Lower leg skin (tissue), 4 donors: ENCODE measurements around the gene PDE9A. TPM values are rescaled to one million over a fixed set of nuclear protein-coding genes. Genes with fewer than 3 reads are reported as not detected.

Experiments
- DNase-seq, 2 donors: peaks; one replicate each; pipeline ENCODE4 v3.0.0-alpha.2; 2019; ENCODE audit warnings: low spot score in 2 of 2
- H3K4me3 ChIP-seq: fragments of 200-600 bp; sonication (generic); 2 replicates; pipeline ENCODE4 v1.5.1; 2017; ENCODE audit warnings: mild to moderate bottlenecking, low read depth; ENCODE audit not compliant: poor library complexity, severe bottlenecking
- POLR2A ChIP-seq, 2 donors: fragments of 450-650 bp; IDR thresholded peaks; one replicate each; pipeline ENCODE4 v1.6.1; 2016 to 2017; ENCODE audit warnings: antibody characterized with exemption in 2 of 2, mild to moderate bottlenecking in 1 of 2, moderate library complexity in 1 of 2
- WGBS, 2 donors: methylation state at CpG; one replicate each; pipeline ENCODE4 v1.1.5; 2018; 5-methylcytosine and 5-hydroxymethylcytosine counted together
- intact Hi-C: fragments of 100-400 bp; cut with DNase I; formaldehyde crosslinking; loops from one replicate; pipeline ENCODE4 v1.15.0; 2023; ENCODE audit warnings: low total_unique reads
- total RNA-seq, 4 donors: library from RNA; depleted of rRNA; stranded (reverse); fragments of >200 nt; gene quantifications; one replicate each; pipeline ENCODE4 v1.1.0, GENCODE V29; 2016
- TF ChIP-seq, protein P1 (sequence below), 3 donors: fragments of 450-650 bp; IDR thresholded peaks; one replicate each; pipeline ENCODE4 v1.5.1; 2016; ENCODE audit warnings: antibody characterized with exemption in 3 of 3, mild to moderate bottlenecking in 3 of 3, moderate library complexity in 2 of 3

The PDE9A gene
- total RNA-seq, 4 donors from 2014 or later = 2.1 to 16.3 (median 9.0) TPM

DNA sequence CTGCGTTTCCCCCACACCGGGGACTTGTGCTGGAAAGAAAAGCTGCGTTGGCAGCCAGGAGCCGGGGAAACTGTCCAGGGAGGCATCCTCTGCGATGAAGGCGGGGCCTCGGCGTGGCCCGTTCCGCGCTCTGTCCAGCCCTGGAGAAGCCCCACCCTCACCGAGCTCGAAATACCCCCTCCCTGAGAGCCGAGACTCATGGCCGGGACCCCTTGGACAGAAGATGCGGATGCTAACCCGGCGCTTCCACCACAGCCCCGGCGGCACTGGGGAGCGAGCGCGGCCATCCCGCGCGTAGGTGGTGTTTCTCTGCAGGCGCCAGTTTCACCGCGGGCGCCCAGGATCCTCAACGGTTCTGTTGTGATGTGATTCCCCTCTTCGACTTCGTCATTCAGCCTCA, 31.6 kb downstream of the PDE9A start:
- no peak overlapping the region for H3K4me3 ChIP-seq
- intact Hi-C loops = no loop called here
- WGBS, 2 donors = 70 to 82% methylated on average over 33 of the region's 33 CpGs
- no peak for DNase-seq
- TF ChIP-seq, protein P1, sequence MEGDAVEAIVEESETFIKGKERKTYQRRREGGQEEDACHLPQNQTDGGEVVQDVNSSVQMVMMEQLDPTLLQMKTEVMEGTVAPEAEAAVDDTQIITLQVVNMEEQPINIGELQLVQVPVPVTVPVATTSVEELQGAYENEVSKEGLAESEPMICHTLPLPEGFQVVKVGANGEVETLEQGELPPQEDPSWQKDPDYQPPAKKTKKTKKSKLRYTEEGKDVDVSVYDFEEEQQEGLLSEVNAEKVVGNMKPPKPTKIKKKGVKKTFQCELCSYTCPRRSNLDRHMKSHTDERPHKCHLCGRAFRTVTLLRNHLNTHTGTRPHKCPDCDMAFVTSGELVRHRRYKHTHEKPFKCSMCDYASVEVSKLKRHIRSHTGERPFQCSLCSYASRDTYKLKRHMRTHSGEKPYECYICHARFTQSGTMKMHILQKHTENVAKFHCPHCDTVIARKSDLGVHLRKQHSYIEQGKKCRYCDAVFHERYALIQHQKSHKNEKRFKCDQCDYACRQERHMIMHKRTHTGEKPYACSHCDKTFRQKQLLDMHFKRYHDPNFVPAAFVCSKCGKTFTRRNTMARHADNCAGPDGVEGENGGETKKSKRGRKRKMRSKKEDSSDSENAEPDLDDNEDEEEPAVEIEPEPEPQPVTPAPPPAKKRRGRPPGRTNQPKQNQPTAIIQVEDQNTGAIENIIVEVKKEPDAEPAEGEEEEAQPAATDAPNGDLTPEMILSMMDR (IDR thresholded peaks at IDR 0.05) = no peak
- TF ChIP-seq POLR2A (IDR thresholded peaks at IDR 0.05) = no peak

DNA sequence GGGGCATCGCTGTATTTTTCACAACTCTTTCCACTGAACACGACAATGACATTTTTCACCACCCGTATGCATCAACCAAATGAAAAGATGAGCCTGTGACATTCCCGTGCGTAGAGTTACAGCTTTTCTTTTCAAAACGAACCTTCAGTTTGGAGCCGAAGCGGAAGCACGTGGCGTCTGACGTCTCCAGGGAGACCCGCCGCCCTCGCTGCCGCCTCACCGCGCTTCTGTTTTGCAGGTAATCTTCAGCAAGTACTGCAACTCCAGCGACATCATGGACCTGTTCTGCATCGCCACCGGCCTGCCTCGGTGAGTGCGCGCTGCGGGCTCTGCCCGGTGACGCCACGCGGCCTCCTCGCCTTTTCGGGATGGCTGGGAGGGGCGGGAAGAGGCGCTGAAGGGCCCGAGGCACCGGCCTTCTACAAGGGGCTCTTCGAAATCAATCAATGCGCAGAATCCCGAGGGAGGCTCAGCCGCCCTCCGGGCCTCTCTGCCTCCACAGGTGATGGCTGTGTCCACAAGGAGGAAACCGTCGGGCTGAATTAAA, 32.6 kb downstream of the PDE9A start:
- DNase-seq = no peak
- H3K4me3 ChIP-seq = no peak overlapping the region
- TF ChIP-seq POLR2A (IDR thresholded peaks at IDR 0.05) = no peak
- TF ChIP-seq, protein P1 (IDR thresholded peaks at IDR 0.05) = no peak
- 96% methylated on average over 41 of the region's 41 CpGs for WGBS, 2 donors
- intact Hi-C loops = no loop called here

DNA sequence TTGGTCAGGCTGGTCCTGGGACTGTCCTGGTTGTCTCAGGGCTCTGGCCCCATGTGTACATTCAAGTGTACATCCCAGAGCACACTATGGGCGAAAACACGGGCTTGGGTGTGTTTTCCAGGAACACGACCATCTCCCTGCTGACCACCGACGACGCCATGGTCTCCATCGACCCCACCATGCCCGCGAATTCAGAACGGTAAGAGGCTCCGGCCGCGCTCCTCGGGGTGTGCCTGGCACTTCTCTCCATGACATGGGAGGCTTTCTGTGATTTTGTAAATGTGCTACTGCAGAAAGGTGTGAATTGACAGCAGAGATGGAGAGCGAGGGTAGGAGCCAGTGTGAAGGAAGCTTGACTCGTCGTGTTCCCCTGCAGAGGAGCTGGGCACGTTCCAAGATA, 34.4 kb downstream of the PDE9A start:
- no peak overlapping the region for H3K4me3 ChIP-seq
- WGBS, 2 donors = 89% methylated on average over 18 of the region's 18 CpGs
- DNase-seq = no peak
- intact Hi-C loops = no loop called here
- no peak for TF ChIP-seq POLR2A (IDR thresholded peaks at IDR 0.05)
- TF ChIP-seq, protein P1 (IDR thresholded peaks at IDR 0.05) = no peak

DNA sequence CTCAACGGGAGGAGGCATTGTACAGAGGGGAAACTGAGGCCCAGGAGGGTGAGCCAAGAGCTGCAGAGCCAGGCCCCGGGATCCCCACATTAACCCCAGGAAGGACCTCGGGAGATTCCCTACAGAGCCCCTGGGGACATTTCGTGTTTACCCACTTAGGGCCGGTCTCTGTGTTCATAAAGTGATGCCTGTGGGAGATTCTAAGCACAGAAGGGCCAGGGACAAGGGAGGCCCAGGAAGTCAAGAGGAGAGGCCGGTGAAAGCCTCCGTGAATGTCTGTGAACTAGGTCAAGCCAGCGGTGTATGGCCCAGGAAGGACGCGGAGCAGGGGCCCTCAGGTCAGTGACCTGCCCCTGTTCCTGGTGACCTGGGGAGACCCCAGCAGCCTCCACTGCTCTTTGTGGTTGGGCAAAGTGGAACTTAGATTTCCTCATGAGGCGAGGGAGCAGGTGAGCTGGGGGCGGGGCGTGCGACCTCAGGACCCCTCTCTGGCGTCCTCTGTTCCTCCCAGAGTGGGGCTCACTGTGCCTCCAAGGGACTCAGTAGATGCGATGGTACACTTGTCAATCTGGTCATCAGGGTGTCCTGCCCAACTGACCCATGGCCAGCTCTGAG, 34.9 kb downstream of the PDE9A start:
- TF ChIP-seq POLR2A (IDR thresholded peaks at IDR 0.05) = no peak
- TF ChIP-seq, protein P1 (IDR thresholded peaks at IDR 0.05) = no peak
- intact Hi-C loops = no loop called here
- 89 to 92% methylated on average over 16 of the region's 16 CpGs for WGBS, 2 donors
- no peak overlapping the region for H3K4me3 ChIP-seq
- DNase-seq = no peak

DNA sequence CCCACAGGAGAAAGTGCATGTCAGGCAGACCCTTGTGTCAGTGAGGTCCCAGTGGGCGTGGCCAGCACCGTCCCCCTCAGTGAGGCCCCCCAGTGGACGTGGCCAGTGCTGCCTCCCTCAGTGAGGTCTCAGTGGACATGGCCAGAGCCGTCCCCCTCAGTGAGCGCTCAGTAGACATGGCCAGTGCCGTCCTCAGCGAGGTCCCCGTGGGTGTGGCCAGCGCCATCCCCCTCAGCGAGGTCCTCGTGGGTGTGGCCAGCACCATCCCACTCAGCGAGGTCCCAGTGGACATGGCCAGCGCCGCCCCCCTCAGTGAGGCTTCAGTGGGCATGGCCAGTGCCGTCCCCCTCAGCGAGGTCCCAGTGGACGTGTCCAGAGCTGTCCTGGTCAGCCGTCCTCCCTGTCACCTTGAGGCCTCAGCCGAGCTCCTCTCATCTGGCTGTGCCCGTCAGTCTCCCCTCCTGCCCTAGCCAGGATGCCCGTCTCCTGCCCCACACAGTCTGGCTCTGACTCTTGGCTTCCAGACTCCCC, 35.5 kb downstream of the PDE9A start:
- 84 to 98% methylated on average over 9 to 18 of the region's 21 CpGs for WGBS, 2 donors
- DNase-seq = no peak
- no peak overlapping the region for H3K4me3 ChIP-seq
- intact Hi-C loops = no loop called here
- TF ChIP-seq, protein P1 (IDR thresholded peaks at IDR 0.05) = no peak
- no peak for TF ChIP-seq POLR2A (IDR thresholded peaks at IDR 0.05)
